Measurements from ENCODE around the gene FOXL3. TPM values are rescaled to one million over a fixed set of nuclear protein-coding genes. Genes with fewer than 3 reads are reported as not detected.

FOXL3 gene
- total RNA-seq, 1 experiment from 2014 or later: not detected

- 0 out of 2 replicates have a peak, but pooled peaks cover 4% of the 10 kb centered on the region for H3K9me3 ChIP-seq (ENCODE audit: control insufficient read depth, insufficient read depth, low read depth, low read length)
- ATAC-seq (peak; percentile 20; the same call in 1 of the 2 replicates), DNase-seq (ENCODE audit: low read depth, low spot score) (no peak)
- BruUV-seq (replicated peaks): TSS peak; percentile 52
- CTCF ChIA-PET: interaction anchor here (0.6 to 1.6 kb wide), 5 partner anchors 31 to 969 kb away, joined by 3 to 7 read pairs (median 4); no protein-coding TSS in a partner anchor
- in situ Hi-C loops (cut with HindIII; ENCODE audit: low pct_unique_long_range_greater_than_20kb, low sequenced_read_pairs) (no loop called here), intact Hi-C loops (cut with micrococcal nuclease; ENCODE audit: unreplicated experiment) (no loop called here)
- POLR2A ChIA-PET: no interaction called here
- H3K36me3 ChIP-seq (ENCODE audit: control insufficient read depth, insufficient read depth, low read length): no peaks in the 10 kb centered on the region
- no peak for TF ChIP-seq CTCF (IDR thresholded peaks at IDR 0.05)
- TF ChIP-seq POLR2AphosphoS5 (IDR thresholded peaks at IDR 0.05; ENCODE audit: low read depth, low read length): no peak
- no peak for TF ChIP-seq SIN3A (IDR thresholded peaks at IDR 0.05; ENCODE audit: borderline replicate concordance, insufficient read depth, low read depth, low read length)
- TF ChIP-seq REST (IDR thresholded peaks at IDR 0.05; ENCODE audit: insufficient read depth in 1 of 2, low read depth in 2 of 2, low read length in 1 of 2): no peak
- no peak for TF ChIP-seq TCF7L2 (IDR thresholded peaks at IDR 0.05; ENCODE audit: low read depth, low read length)
- no peak overlapping the region for H3K4me3 ChIP-seq (ENCODE audit: low read depth in 2 of 2, low read length in 2 of 2)
- H3K4me1 ChIP-seq (ENCODE audit: control insufficient read depth, insufficient read depth, low read length): peaks cover 3% of the 10 kb centered on the region; the same call in 1 of the 2 replicates
- H3K27ac ChIP-seq (ENCODE audit: low read length): no peak overlapping the region
- H3K27me3 ChIP-seq (ENCODE audit: control insufficient read depth, insufficient read depth, low read length): peaks cover 7% of the 10 kb centered on the region; the same call in 1 of the 2 replicates
These were observed 25.3 kb upstream of the FOXL3 start for GRCh38 chr7:264541-265191.

GRCh38 chr7:265192-265997, 24.6 kb upstream of the FOXL3 start:
- H3K9me3 ChIP-seq (ENCODE audit: control insufficient read depth, insufficient read depth, low read depth, low read length): 0 out of 2 replicates have a peak, but pooled peaks cover 4% of the 10 kb centered on the region
- H3K27me3 ChIP-seq (ENCODE audit: control insufficient read depth, insufficient read depth, low read length): peaks cover 7% of the 10 kb centered on the region; the same call in 1 of the 2 replicates
- no peak for TF ChIP-seq SIN3A (IDR thresholded peaks at IDR 0.05; ENCODE audit: borderline replicate concordance, insufficient read depth, low read depth, low read length)
- no peak for TF ChIP-seq CTCF (IDR thresholded peaks at IDR 0.05)
- no peak for TF ChIP-seq POLR2AphosphoS5 (IDR thresholded peaks at IDR 0.05; ENCODE audit: low read depth, low read length)
- no peak for TF ChIP-seq REST (IDR thresholded peaks at IDR 0.05; ENCODE audit: insufficient read depth in 1 of 2, low read depth in 2 of 2, low read length in 1 of 2)
- TF ChIP-seq TCF7L2 (IDR thresholded peaks at IDR 0.05; ENCODE audit: low read depth, low read length): no peak
- ChIA-PET POLR2A (no interaction called here), CTCF (interaction anchor here (1.6 kb wide), 1 partner anchor 201 kb away, joined by 7 read pairs; no protein-coding TSS in a partner anchor)
- no peak overlapping the region for H3K27ac ChIP-seq (ENCODE audit: low read length)
- BruUV-seq (replicated peaks): no TSS peak
- peaks cover 3% of the 10 kb centered on the region; the same call in 1 of the 2 replicates for H3K4me1 ChIP-seq (ENCODE audit: control insufficient read depth, insufficient read depth, low read length)
- DNase-seq (ENCODE audit: low read depth, low spot score): no peak
- H3K36me3 ChIP-seq (ENCODE audit: control insufficient read depth, insufficient read depth, low read length): no peaks in the 10 kb centered on the region
- no peak overlapping the region for H3K4me3 ChIP-seq (ENCODE audit: low read depth in 2 of 2, low read length in 2 of 2)
- intact Hi-C loops (cut with micrococcal nuclease; ENCODE audit: unreplicated experiment) (no loop called here), in situ Hi-C loops (cut with HindIII; ENCODE audit: low pct_unique_long_range_greater_than_20kb, low sequenced_read_pairs) (no loop called here)
- peak; percentile 24; the same call in 1 of the 2 replicates for ATAC-seq

All from Panc1 (cell line).